ENCODE data around the gene AFDN.

The AFDN gene

DNA sequence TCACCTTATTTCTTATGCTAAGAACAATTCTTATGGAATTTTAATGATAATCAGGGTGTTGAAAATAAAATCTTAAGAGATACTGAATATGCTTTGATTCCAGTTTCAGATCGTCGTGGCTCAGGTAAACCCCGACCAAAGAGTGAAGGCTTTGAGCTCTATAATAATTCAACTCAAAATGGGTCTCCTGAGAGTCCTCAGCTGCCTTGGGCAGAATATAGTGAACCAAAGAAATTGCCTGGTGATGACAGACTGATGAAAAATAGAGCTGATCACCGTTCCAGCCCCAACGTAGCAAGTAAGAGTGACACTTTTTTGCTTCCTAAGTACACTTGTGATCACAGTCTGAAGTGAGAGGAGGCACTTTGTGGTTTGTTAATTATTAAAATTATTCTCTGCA lies 119.9 kb downstream of the AFDN start:
- Histone ChIP-seq H3K9me3 (no peaks in the 10 kb centered on the region), H3K4me3 (no peak overlapping the region), H3K27ac (no peak overlapping the region), H3K4me1 (no peaks in the 10 kb centered on the region), H3K36me3 (peaks cover 77 to 86% (median 84%) of the 10 kb centered on the region in 3 donors), H3K27me3 (no peaks in the 10 kb centered on the region)
- intact Hi-C loops (cut with DNase I; ENCODE audit: low total_unique reads): no loop called here
- TF ChIP-seq CTCF (IDR thresholded peaks at IDR 0.05): no peak
- no peak for DNase-seq

DNA sequence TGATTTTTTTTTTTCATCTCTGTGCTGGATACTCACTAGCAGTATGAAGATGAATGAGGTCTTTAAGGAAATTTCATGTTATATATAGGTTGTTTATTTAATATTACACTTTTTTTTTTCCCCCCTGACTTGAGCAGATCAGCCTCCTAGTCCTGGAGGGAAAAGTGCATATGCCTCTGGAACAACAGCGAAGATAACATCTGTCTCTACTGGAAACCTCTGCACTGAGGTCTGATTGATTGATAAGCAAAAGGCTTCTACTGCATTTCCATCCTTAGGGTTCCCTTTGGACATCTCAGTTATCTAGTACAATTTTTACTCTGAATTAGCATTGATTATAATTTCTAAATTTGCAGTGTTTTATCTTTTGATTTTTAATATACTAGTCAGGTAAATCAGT lies 121.0 kb downstream of the AFDN start:
- no peak for DNase-seq
- H3K36me3 ChIP-seq: peaks cover 86 to 96% (median 94%) of the 10 kb centered on the region in 3 donors

DNA sequence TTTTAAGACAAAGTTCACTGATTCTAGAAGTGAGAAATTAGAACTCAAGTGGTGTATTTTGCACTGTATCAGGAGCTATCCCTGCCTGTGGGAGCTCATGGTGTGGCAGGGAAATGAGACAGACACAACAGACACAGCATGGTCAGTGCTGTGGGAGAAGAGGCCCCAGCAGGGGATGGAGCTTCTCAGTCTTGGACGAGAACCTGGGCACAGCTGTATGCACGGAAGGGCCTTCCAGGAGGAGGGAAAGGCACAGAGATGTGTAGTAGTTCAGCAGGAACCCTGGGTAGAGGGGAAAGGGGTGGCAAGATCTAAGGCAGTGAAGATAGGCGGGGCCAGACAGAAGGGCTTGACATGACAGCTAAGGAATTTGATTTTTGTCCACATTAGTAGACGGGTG lies 122.0 kb downstream of the AFDN start:
- H3K27ac ChIP-seq: no peak overlapping the region
- no peaks in the 10 kb centered on the region for H3K27me3 ChIP-seq
- TF ChIP-seq CTCF (IDR thresholded peaks at IDR 0.05): no peak
- no peak for DNase-seq
- intact Hi-C loops (cut with DNase I; ENCODE audit: low total_unique reads): no loop called here
- H3K9me3 ChIP-seq: no peaks in the 10 kb centered on the region
- no peaks in the 10 kb centered on the region for H3K4me1 ChIP-seq
- peaks cover 76 to 97% (median 87%) of the 10 kb centered on the region in 3 donors for H3K36me3 ChIP-seq
- H3K4me3 ChIP-seq: no peak overlapping the region

More for the DNA sequence above, 121.0 kb downstream of the AFDN start:
- intact Hi-C loops (cut with DNase I; ENCODE audit: low total_unique reads): no loop called here
- Histone ChIP-seq H3K4me1 (no peaks in the 10 kb centered on the region), H3K27ac (no peak overlapping the region), H3K9me3 (no peaks in the 10 kb centered on the region), H3K27me3 (no peaks in the 10 kb centered on the region), H3K4me3 (no peak overlapping the region)
- TF ChIP-seq CTCF (IDR thresholded peaks at IDR 0.05): no peak

DNA sequence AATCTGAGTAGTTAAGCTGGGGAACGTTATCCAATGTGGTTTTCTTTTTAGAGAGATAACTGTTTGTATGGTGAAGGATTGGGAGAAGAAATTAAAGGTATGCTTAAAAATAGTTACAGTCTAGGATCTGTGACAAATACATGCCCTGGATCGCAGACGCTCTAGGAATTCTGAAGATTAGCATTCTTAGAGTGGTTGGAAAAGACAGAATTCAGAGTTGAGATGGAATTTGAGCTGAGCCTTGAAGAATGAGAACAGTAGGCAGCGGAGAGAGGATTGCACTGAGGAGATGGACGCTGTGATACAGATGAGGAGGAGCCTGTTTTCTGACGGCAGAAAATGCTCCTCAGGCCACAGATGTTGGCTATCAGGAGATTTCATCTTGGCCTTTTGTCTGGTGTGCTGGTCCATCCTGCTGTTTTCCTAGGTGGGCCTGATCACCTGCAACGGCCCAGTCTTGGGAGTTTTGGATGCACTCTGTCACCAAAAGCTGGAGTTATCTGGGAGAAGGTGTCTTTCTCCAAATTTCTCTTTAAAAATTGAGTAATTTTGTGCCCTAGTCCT lies 122.5 kb downstream of the AFDN start:
- intact Hi-C loops (cut with DNase I; ENCODE audit: low total_unique reads): no loop called here
- H3K36me3 ChIP-seq: peaks cover 71 to 93% (median 82%) of the 10 kb centered on the region in 3 donors

GRCh38 chr6:167951781-167952511 lies 125.2 kb downstream of the AFDN start:
- no peak for DNase-seq
- no peak overlapping the region for H3K4me3 ChIP-seq
- H3K36me3 ChIP-seq: peaks cover 52 to 75% (median 66%) of the 10 kb centered on the region in 3 donors
- H3K27me3 ChIP-seq: no peaks in the 10 kb centered on the region
- H3K9me3 ChIP-seq: no peaks in the 10 kb centered on the region
- H3K4me1 ChIP-seq: no peaks in the 10 kb centered on the region
- no peak for TF ChIP-seq CTCF (IDR thresholded peaks at IDR 0.05)
- no peak overlapping the region for H3K27ac ChIP-seq
- intact Hi-C loops (cut with DNase I; ENCODE audit: low total_unique reads): no loop called here

More for the DNA sequence above, 122.5 kb downstream of the AFDN start:
- no peak overlapping the region for H3K4me3 ChIP-seq
- no peaks in the 10 kb centered on the region for H3K4me1 ChIP-seq
- no peak for DNase-seq
- H3K9me3 ChIP-seq: no peaks in the 10 kb centered on the region
- H3K27me3 ChIP-seq: no peaks in the 10 kb centered on the region
- no peak overlapping the region for H3K27ac ChIP-seq
- no peak for TF ChIP-seq CTCF (IDR thresholded peaks at IDR 0.05)
